Measurements from ENCODE around the gene PHYHIPL. TPM values are rescaled to one million over a fixed set of nuclear protein-coding genes. Genes with fewer than 3 reads are reported as not detected.

PHYHIPL gene
- total RNA-seq, 4 donors from 2014 or later, result 0.32 TPM; not detected in 3

DNA sequence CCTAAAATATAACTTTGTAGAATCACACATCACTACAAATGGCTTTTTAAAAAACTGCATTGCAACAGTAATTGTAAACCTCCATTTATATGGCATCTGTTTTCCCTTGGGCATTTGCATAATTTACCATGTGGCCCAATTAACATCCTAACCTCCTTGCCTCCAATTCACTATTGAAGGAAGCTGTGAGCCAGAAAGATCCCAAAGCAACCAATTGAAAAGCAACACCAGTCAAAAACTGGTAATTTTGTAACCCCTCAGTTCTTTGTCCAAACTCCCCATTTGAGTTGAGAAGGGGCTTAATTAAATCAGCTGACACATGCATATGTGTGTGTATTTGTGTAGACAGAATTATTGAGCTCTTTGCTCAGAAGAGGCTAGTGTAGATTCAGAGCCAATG lies 95.6 kb downstream of the PHYHIPL start:
- intact Hi-C loops (cut with DNase I; ENCODE audit: low total_unique reads), result no loop called here
- ATAC-seq, result no peak

DNA sequence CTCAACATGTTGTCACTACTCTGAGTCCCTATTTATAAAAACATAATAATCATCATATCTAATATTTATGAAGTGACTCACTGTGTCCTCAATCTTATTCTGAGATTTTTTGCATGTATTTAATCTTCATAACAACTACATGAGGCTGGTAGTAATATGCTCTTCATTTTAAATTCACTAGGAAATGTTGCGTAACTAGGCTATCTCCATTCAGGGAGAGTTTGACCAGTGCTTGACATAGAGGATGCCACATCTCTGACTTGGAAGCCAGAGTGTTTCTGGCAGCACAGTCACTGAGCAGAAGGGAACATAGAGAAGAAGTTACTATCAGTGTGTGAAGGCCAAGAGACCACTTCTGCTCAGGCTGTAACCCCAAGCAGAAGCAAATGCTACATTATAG lies 97.0 kb downstream of the PHYHIPL start:
- TF ChIP-seq, protein P1, sequence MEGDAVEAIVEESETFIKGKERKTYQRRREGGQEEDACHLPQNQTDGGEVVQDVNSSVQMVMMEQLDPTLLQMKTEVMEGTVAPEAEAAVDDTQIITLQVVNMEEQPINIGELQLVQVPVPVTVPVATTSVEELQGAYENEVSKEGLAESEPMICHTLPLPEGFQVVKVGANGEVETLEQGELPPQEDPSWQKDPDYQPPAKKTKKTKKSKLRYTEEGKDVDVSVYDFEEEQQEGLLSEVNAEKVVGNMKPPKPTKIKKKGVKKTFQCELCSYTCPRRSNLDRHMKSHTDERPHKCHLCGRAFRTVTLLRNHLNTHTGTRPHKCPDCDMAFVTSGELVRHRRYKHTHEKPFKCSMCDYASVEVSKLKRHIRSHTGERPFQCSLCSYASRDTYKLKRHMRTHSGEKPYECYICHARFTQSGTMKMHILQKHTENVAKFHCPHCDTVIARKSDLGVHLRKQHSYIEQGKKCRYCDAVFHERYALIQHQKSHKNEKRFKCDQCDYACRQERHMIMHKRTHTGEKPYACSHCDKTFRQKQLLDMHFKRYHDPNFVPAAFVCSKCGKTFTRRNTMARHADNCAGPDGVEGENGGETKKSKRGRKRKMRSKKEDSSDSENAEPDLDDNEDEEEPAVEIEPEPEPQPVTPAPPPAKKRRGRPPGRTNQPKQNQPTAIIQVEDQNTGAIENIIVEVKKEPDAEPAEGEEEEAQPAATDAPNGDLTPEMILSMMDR (IDR thresholded peaks at IDR 0.05 in 4 of 5, conservative IDR thresholded peaks at IDR 0.05 in 1 of 5), result no peak
- no peak for TF ChIP-seq POLR2A (IDR thresholded peaks at IDR 0.05)
- intact Hi-C loops (cut with DNase I; ENCODE audit: low total_unique reads) (no loop called here), in situ Hi-C loops (cut with MboI; ENCODE audit: low sequenced_read_pairs in 4 of 4) (no loop called here)
- ATAC-seq (peak in 1 of 2 donors; percentile 34), DNase-seq (no peak)
- Histone ChIP-seq H3K9me3 (no peaks in the 10 kb centered on the region), H3K4me3 (no peak overlapping the region), H3K36me3 (peaks cover 0 to 6% of the 10 kb centered on the region in 2 donors), H3K27ac (peak overlapping the region in 1 of 4 donors; percentile 5), H3K27me3 (no peaks in the 10 kb centered on the region), H3K4me1 (peaks cover 10 to 29% of the 10 kb centered on the region in 2 donors)

More for the DNA sequence above, 95.6 kb downstream of the PHYHIPL start:
- Histone ChIP-seq H3K36me3 (peaks cover 0 to 18% of the 10 kb centered on the region in 2 donors), H3K9me3 (no peaks in the 10 kb centered on the region), H3K4me1 (peaks cover 10 to 41% of the 10 kb centered on the region in 2 donors), H3K27me3 (no peaks in the 10 kb centered on the region), H3K27ac (peak overlapping the region in 1 of 4 donors; percentile 7), H3K4me3 (no peak overlapping the region)
- in situ Hi-C loops (cut with MboI; ENCODE audit: low sequenced_read_pairs in 4 of 4), result no loop called here
- DNase-seq, result no peak
- no peak for TF ChIP-seq POLR2A (IDR thresholded peaks at IDR 0.05)
- TF ChIP-seq, protein P1 (IDR thresholded peaks at IDR 0.05 in 4 of 5, conservative IDR thresholded peaks at IDR 0.05 in 1 of 5), result no peak

DNA sequence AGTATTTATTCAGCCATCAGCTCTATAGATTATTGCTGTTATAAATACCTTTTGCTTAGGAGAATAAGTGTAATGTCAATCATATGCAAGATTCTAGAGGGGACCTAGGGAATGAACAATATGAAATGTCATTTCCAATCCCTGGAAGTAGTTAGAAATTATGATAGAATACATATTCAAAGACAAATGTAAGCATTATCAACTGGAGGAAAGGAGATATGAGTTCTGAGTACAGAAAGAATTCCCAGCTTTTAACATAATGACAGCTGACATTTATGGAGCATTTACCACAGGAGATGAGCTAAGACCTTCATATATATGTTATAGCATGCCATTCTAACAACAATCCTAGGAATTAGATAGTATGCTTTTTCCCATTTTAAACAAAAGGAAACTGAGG lies 99.7 kb downstream of the PHYHIPL start:
- in situ Hi-C loops (cut with MboI; ENCODE audit: low sequenced_read_pairs in 4 of 4), result no loop called here

DNA sequence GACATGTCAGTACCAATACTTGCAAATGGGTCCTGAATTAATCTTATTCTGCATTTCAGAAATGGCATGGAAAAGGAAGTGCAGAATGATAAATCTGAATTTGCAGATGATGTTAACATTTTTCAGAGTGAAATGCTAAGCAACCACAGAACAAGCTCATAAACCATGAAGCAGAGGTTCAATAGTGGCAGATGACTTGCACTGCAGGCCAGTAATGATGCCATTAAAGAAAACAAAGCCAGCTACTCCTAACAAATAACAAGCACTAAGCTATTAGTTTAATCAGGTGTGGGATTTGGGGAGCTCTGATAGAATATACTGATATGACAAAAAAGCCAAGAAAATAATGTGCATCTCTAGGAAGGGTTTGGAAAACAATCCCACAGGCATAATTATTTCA lies 100.5 kb downstream of the PHYHIPL start:
- TF ChIP-seq POLR2A (IDR thresholded peaks at IDR 0.05), result no peak
- TF ChIP-seq, protein P1 (IDR thresholded peaks at IDR 0.05 in 4 of 5, conservative IDR thresholded peaks at IDR 0.05 in 1 of 5), result no peak
- H3K36me3 ChIP-seq, result no peaks in the 10 kb centered on the region
- peaks cover 19 to 50% of the 10 kb centered on the region in 2 donors for H3K4me1 ChIP-seq
- no peak overlapping the region for H3K4me3 ChIP-seq
- H3K9me3 ChIP-seq, result no peaks in the 10 kb centered on the region
- H3K27me3 ChIP-seq, result no peaks in the 10 kb centered on the region
- intact Hi-C loops (cut with DNase I; ENCODE audit: low total_unique reads), result no loop called here
- H3K27ac ChIP-seq, result no peak overlapping the region
- ATAC-seq (no peak), DNase-seq (no peak)
- in situ Hi-C loops (cut with MboI; ENCODE audit: low sequenced_read_pairs in 4 of 4), result no loop called here

More for the DNA sequence above, 99.7 kb downstream of the PHYHIPL start:
- ATAC-seq (no peak), DNase-seq (no peak)
- Histone ChIP-seq H3K4me3 (no peak overlapping the region), H3K4me1 (peaks cover 17 to 50% of the 10 kb centered on the region in 2 donors), H3K27ac (no peak overlapping the region), H3K36me3 (no peaks in the 10 kb centered on the region), H3K9me3 (no peaks in the 10 kb centered on the region), H3K27me3 (no peaks in the 10 kb centered on the region)
- no peak for TF ChIP-seq POLR2A (IDR thresholded peaks at IDR 0.05)
- TF ChIP-seq, protein P1 (IDR thresholded peaks at IDR 0.05 in 4 of 5, conservative IDR thresholded peaks at IDR 0.05 in 1 of 5), result no peak
- intact Hi-C loops (cut with DNase I; ENCODE audit: low total_unique reads), result no loop called here

DNA sequence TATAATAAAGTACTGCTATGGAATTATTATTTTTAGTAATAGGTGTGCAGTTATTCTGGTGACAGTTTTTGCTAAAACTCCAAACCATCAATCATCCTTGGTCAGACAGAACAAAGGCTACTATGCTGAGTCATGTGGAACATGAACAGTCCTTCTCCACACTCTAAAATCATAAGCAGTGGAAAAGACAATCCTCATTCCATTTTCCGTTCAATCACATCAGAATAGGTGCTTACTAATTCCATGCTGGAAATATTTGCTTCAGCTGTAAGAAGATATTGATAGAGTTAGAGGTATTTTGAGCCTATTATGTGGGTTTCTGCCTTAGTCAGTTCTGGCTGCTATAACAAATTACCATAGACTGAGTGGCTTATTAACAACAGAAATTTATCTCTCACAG lies 103.0 kb downstream of the PHYHIPL start:
- Histone ChIP-seq H3K36me3 (no peaks in the 10 kb centered on the region), H3K4me3 (no peak overlapping the region), H3K9me3 (no peaks in the 10 kb centered on the region), H3K4me1 (peaks cover 25 to 39% of the 10 kb centered on the region in 2 donors), H3K27ac (peak overlapping the region; percentile 32 to 90 (median 54)), H3K27me3 (no peaks in the 10 kb centered on the region)
- intact Hi-C loops (cut with DNase I; ENCODE audit: low total_unique reads) (no loop called here), in situ Hi-C loops (cut with MboI; ENCODE audit: low sequenced_read_pairs in 4 of 4) (no loop called here)
- DNase-seq, result no peak
- no peak for ATAC-seq
- TF ChIP-seq, protein P1 (IDR thresholded peaks at IDR 0.05 in 4 of 5, conservative IDR thresholded peaks at IDR 0.05 in 1 of 5), result no peak
- no peak for TF ChIP-seq POLR2A (IDR thresholded peaks at IDR 0.05)

Data from gastrocnemius medialis (tissue), 4 donors.